NT2/D1 (cell line): Measurements from ENCODE around the gene ACSF2.
A peak's percentile ranks its signal among the peaks of the same experiment; 100 is the strongest.

ENCODE experiments used
- DNase-seq: peaks from one replicate; pipeline ENCODE4 v3.0.0-alpha.2; 2011; ENCODE audit warnings: low read depth, low spot score
- H3K27me3 ChIP-seq: 2 replicates; pipeline ENCODE4 v1.6.0; 2011; ENCODE audit warnings: mild to moderate bottlenecking; ENCODE audit not compliant: insufficient read length, insufficient read depth
- H3K36me3 ChIP-seq: 2 replicates; pipeline ENCODE4 v1.6.1; 2011; ENCODE audit warnings: mild to moderate bottlenecking, low read length, mixed read lengths; ENCODE audit not compliant: insufficient read depth, insufficient read length
- H3K4me1 ChIP-seq: 2 replicates; pipeline ENCODE4 v1.5.1; 2011; ENCODE audit not compliant: insufficient read depth, insufficient read length
- H3K4me3 ChIP-seq: 2 replicates; pipeline ENCODE4 v1.5.1; 2011; ENCODE audit warnings: low read depth; ENCODE audit not compliant: insufficient read length
- H3K9ac ChIP-seq: 2 replicates; pipeline ENCODE4 v1.6.0; 2011; ENCODE audit warnings: low read depth; ENCODE audit not compliant: insufficient read length
- H3K9me3 ChIP-seq: 2 replicates; pipeline ENCODE4 v1.5.1; 2011; ENCODE audit warnings: mild to moderate bottlenecking, low read length; ENCODE audit not compliant: insufficient read depth
- SUZ12 ChIP-seq: IDR thresholded peaks from 2 replicates; pipeline ENCODE4 v1.6.1; 2011; ENCODE audit not compliant: insufficient read length, insufficient read depth; ENCODE audit errors: extremely low read depth
- YY1 ChIP-seq: IDR thresholded peaks from 2 replicates; pipeline ENCODE4 v1.6.1; 2011; ENCODE audit not compliant: insufficient read length, insufficient read depth
- ZNF274 ChIP-seq: IDR thresholded peaks from 2 replicates; pipeline ENCODE4 v1.6.1; 2011; ENCODE audit warnings: mild to moderate bottlenecking, low read depth, low read length

Gene ACSF2

GRCh38 chr17:50481648-50482047, 55.6 kb downstream of the ACSF2 start:
- no peak overlapping the region for H3K9ac ChIP-seq
- H3K4me3 ChIP-seq, result no peak overlapping the region
- H3K9me3 ChIP-seq, result peaks cover 35% of the 10 kb centered on the region; the same call in 1 of the 2 replicates
- H3K27me3 ChIP-seq, result no peaks in the 10 kb centered on the region
- H3K4me1 ChIP-seq, result peaks cover 3% of the 10 kb centered on the region
- TF ChIP-seq YY1 (no peak), SUZ12 (no peak), ZNF274 (no peak)
- no peak for DNase-seq
- H3K36me3 ChIP-seq, result peaks cover 42% of the 10 kb centered on the region

DNA sequence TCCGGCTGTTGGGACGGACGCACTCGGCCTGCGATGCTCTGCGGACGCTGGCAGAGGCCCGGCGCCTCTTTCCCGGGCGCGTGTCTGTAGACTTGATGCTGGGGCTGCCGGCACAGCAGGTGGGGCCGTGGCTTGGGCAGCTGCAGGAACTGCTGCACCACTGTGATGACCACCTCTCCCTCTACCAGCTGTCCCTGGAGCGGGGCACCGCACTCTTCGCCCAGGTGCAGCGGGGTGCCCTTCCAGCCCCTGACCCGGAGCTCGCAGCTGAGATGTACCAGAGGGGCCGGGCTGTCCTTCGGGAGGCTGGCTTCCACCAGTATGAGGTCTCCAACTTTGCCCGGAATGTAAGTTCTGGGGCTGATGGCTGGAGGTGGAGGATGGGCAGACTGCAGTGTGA, 56.1 kb downstream of the ACSF2 start:
- H3K9me3 ChIP-seq, result peaks cover 31% of the 10 kb centered on the region; the same call in 1 of the 2 replicates
- H3K36me3 ChIP-seq, result peaks cover 42% of the 10 kb centered on the region
- TF ChIP-seq SUZ12 (no peak), ZNF274 (no peak), YY1 (no peak)
- H3K4me3 ChIP-seq, result no peak overlapping the region
- H3K4me1 ChIP-seq, result peaks cover 2% of the 10 kb centered on the region
- DNase-seq, result no peak
- H3K9ac ChIP-seq, result no peak overlapping the region
- H3K27me3 ChIP-seq, result no peaks in the 10 kb centered on the region

- TF ChIP-seq ZNF274 (no peak), SUZ12 (no peak)
- DNase-seq, result peak; percentile 61
- no peak overlapping the region for H3K9ac ChIP-seq
- H3K36me3 ChIP-seq, result peaks cover 42% of the 10 kb centered on the region
- H3K4me1 ChIP-seq, result peaks cover 2% of the 10 kb centered on the region
- H3K4me3 ChIP-seq, result no peak overlapping the region
- peaks cover 27% of the 10 kb centered on the region; the same call in 1 of the 2 replicates for H3K9me3 ChIP-seq
- no peaks in the 10 kb centered on the region for H3K27me3 ChIP-seq
These were observed 56.5 kb downstream of the ACSF2 start for GRCh38 chr17:50482516-50482915.

GRCh38 chr17:50483266-50483665, 57.2 kb downstream of the ACSF2 start:
- H3K4me3 ChIP-seq, result no peak overlapping the region
- TF ChIP-seq YY1 (no peak), SUZ12 (no peak), ZNF274 (no peak)
- peak overlapping the region; percentile 17 for H3K9ac ChIP-seq
- peaks cover 19% of the 10 kb centered on the region; the same call in 1 of the 2 replicates for H3K9me3 ChIP-seq
- H3K27me3 ChIP-seq, result no peaks in the 10 kb centered on the region
- no peak for DNase-seq
- H3K36me3 ChIP-seq, result peaks cover 42% of the 10 kb centered on the region
- H3K4me1 ChIP-seq, result peaks cover 2% of the 10 kb centered on the region

GRCh38 chr17:50484386-50485155, 58.6 kb downstream of the ACSF2 start:
- TF ChIP-seq ZNF274, result no peak
- no peak for TF ChIP-seq YY1
- no peak for TF ChIP-seq SUZ12
- no peak overlapping the region for H3K9ac ChIP-seq
- H3K36me3 ChIP-seq, result peaks cover 42% of the 10 kb centered on the region
- peaks cover 2% of the 10 kb centered on the region for H3K4me1 ChIP-seq
- DNase-seq, result no peak
- peaks cover 16% of the 10 kb centered on the region; the same call in 1 of the 2 replicates for H3K9me3 ChIP-seq
- no peak overlapping the region for H3K4me3 ChIP-seq
- H3K27me3 ChIP-seq, result no peaks in the 10 kb centered on the region

GRCh38 chr17:50487213-50488096, 61.4 kb downstream of the ACSF2 start:
- Histone ChIP-seq H3K9me3 (no peaks in the 10 kb centered on the region), H3K4me3 (no peak overlapping the region), H3K27me3 (no peaks in the 10 kb centered on the region), H3K4me1 (peaks cover 2% of the 10 kb centered on the region), H3K36me3 (peaks cover 26% of the 10 kb centered on the region), H3K9ac (no peak overlapping the region)
- no peak for TF ChIP-seq YY1
- no peak for TF ChIP-seq ZNF274
- TF ChIP-seq SUZ12, result no peak
- DNase-seq, result no peak

GRCh38 chr17:50488880-50489279, 62.9 kb downstream of the ACSF2 start:
- Histone ChIP-seq H3K9me3 (no peaks in the 10 kb centered on the region), H3K4me3 (no peak overlapping the region), H3K27me3 (no peaks in the 10 kb centered on the region), H3K4me1 (peaks cover 2% of the 10 kb centered on the region), H3K9ac (no peak overlapping the region), H3K36me3 (peaks cover 19% of the 10 kb centered on the region)
- DNase-seq, result no peak
- TF ChIP-seq YY1, result no peak
- no peak for TF ChIP-seq SUZ12
- TF ChIP-seq ZNF274, result no peak
